Measurements from ENCODE around the gene RABGGTB.
"Not testable (repeated sequence)": the region's sequence is repeated elsewhere in the genome, so short reads cannot be mapped to it uniquely, and the experiment has no call there.

The RABGGTB gene

GRCh38 chr1:75796376-75797272, 10.6 kb downstream of the RABGGTB start, which contains the start of gene MSH4:
MSH4 (plus strand) TSS chr1:75796882; CDS start chr1:75796986, 104 bp downstream.
- FAIRE-seq, result no peak

- FAIRE-seq, result no peak
Observed at GRCh38 chr1:75797273-75797588, 11.2 kb downstream of the RABGGTB start.

DNA sequence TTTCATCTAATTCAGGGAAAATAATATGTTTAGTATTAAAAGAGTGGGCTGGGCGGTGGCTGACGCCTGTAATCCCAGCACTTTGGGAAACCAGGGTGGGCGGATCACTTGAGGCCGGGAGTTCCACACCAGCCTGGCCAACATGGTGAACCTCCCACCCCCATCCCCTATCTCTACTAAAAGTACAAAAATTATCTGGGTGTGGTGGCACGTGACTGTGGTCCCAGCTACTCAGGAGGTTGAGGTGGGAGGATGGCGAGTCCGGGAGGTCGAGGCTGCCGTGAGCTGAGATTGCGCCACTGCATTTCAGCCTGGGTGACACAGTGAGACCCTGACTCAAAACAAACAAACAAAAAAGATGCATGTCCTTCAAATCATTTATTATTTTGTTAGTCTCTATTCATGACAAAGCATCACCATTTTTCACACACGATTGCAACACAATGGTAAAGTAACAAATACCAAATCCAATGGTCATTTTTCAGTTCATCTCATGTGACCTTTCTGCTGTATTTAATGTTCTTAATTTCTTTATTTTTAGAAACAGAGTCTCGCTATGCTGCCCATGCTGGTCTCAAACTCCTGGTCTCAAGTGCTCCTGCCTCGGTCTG, 11.7 kb downstream of the RABGGTB start:
- no peak for FAIRE-seq

GRCh38 chr1:75801480-75801879, 15.4 kb downstream of the RABGGTB start:
- FAIRE-seq, result not testable (repeated sequence)

- FAIRE-seq, result no peak
Observed at GRCh38 chr1:75808921-75809320, 22.9 kb downstream of the RABGGTB start.

DNA sequence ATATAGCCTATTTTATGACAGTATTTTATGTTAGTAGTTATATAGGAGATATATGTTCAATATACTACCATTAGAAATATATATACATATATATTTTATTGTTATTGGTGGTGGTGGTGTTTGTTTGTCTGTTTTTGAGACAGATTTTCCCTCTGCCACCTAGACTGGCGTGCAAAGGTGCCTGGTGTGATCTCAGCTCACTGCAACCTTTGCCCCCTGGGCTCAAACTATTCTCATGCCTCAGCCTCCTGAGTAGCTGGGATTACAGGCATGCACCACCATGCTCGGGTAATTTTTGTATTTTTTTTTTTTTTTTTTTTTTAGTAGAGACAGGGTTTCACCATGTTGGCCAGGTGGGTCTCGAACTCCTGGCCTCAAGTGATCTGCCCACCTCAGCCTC, 24.1 kb downstream of the RABGGTB start:
- FAIRE-seq, result not testable (repeated sequence)

DNA sequence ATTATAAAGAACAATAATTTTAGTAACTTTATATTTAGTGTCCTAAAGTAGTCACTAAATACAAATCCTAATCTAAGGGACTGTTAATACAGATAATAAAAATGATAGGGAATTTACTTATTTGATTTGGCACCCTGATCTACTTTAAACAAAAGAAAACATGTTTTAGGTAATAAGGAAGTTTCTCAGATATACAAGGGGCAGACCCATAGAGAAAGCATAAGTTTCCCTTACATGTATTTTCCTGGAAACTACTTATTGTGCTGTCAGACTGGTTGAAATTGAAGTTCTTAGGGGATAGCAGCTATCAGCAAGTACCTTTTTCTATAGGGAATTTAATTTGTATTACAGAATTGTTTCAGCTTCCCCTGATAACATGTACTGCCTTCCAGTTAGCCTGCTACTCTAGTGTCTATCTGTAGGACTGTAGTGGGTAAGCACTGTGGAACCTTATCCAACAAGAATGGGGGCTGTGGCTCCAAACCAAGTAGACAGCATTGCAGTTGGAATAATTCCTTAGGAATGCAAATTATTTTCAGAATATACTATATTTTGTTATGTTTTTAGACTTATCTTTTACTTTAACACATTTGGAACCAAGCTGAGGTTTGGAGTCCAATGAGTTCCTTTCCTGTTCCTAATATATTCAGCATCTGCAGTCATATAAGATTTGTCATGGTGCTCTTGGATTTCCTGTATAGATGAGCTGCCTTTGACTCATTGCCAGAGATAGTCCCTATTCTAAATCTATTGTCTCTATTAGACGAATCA, 25.3 kb downstream of the RABGGTB start:
- FAIRE-seq, result no peak

DNA sequence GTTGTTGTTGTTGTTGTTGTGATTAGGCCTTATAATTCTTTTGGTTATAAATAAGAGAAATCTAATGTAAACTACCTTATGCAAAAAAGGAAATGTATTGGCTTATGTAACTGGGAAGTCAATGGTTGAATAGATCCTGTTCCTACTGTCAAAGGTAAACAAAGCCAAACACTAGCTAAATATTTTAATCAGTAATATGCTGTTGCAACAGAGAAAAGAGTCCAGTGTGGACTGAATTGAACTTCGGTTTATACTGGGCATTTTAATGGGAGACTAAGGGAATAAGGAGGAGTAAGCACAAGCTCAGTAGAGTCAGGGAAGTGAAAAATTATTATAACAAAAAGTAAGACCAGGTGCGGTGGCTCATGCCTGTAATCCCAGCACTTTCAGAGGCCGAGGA, 26.0 kb downstream of the RABGGTB start:
- no peak for FAIRE-seq

DNA sequence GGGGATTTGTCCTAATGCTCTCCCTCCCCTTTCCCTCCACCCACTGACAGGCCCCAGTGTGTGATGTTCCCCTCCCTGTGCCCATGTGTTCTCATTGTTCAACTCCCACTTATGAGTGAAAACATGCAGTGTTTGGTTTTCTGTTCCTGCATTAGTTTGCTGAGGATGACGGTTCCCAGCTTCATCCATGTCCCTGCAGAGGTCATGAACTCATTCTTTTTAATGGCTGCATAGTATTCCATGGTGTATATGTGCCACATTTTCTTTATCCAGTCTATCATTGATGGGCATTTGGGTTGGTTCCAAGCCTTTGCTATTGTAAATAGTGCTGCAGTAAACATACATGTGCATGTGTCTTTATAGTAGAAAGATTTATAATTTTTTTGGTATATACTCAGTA, 37.5 kb downstream of the RABGGTB start:
- not testable (repeated sequence) for FAIRE-seq

- FAIRE-seq, result no peak
Observed at GRCh38 chr1:75836528-75837100, 50.6 kb downstream of the RABGGTB start.

- FAIRE-seq, result no peak
Observed at GRCh38 chr1:75838079-75838478, 52.0 kb downstream of the RABGGTB start.

- no peak for FAIRE-seq
Observed at GRCh38 chr1:75841421-75841820, 55.4 kb downstream of the RABGGTB start.

Measured in colon (tissue), 2 donors.